ENCODE measurements around the gene WASF3.

DNA sequence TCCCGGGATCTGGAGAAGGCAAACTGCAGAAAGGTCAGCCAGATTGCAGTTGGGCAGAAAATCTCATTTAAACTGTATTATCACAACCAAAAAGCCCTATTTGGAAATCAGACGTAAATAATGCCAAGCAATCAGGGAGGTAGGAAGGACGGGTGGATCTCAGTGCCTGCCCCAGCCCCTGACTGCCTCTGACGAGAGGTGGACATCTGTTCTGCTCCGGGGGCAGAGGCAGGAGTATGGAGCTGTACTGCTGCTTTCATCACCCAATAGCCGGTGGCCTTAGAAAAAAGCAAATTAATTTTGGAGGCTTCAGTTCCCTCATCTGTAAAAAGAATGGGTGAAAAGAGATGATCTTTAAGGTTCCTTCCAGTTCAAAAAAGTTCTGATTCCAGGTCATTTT is 43.6 kb upstream of the WASF3 start:
- TF ChIP-seq POLR2A (IDR thresholded peaks at IDR 0.05): no peak
- TF ChIP-seq, protein P1, sequence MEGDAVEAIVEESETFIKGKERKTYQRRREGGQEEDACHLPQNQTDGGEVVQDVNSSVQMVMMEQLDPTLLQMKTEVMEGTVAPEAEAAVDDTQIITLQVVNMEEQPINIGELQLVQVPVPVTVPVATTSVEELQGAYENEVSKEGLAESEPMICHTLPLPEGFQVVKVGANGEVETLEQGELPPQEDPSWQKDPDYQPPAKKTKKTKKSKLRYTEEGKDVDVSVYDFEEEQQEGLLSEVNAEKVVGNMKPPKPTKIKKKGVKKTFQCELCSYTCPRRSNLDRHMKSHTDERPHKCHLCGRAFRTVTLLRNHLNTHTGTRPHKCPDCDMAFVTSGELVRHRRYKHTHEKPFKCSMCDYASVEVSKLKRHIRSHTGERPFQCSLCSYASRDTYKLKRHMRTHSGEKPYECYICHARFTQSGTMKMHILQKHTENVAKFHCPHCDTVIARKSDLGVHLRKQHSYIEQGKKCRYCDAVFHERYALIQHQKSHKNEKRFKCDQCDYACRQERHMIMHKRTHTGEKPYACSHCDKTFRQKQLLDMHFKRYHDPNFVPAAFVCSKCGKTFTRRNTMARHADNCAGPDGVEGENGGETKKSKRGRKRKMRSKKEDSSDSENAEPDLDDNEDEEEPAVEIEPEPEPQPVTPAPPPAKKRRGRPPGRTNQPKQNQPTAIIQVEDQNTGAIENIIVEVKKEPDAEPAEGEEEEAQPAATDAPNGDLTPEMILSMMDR (IDR thresholded peaks at IDR 0.05): no peak
